Stimulated activated CD4-positive, alpha-beta T cell treated with anti-CD3 and anti-CD28 coated beads, Interleukin-4, amount 100 ng/mL, for 48 hours (primary cell): ENCODE results near the gene C17orf75.

Experiments
- DNase-seq, 2 donors: peaks; one replicate each; pipeline ENCODE4 v3.0.0-alpha.2; 2020; ENCODE audit warnings: low read depth in 2 of 2

C17orf75 gene

DNA sequence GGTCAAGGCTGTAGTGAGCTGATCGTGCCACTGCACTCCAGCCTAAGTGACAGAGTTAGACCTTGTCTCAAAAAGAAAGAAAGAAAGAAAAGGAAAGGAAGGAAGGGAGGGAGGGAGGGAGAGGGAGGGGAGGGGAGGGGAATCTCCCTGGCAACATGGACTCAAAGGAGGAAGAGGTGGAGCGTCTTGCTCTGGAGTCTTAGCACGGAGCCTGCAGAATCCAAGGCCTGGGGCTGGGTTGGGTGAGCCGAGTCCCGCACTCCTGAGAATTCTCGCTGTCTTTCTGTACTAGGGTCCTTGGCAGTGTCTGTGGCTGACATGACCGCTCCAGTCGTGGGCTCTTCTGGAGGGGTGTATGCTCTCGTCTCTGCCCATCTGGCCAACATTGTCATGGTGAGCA, 36.9 kb downstream of the C17orf75 start:
- no peak for DNase-seq

DNA sequence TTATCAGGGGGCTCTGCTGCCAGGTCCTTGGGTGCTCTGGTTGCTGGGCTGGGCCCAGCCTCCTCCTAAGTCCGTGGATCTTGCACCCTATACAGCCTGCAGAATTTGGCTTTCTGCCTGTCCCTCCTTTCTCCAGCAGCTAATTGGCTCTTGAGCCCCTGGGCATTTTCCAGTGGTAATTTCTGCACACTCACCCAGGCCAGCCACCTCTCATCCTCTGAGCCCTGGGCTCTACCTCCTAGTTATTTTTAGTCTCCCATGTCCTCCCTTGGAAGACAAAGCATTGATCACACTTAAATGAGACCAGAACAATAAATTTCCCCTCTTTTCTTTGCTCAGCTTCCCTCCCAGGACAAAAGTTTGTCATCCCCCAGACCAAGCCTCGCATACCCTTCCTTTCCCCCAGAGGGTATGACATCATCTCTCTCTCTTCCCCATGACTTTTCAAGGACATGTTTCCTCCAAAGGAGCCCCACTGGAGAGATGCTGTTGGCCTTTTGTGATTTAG, 38.1 kb downstream of the C17orf75 start:
- DNase-seq = no peak

DNA sequence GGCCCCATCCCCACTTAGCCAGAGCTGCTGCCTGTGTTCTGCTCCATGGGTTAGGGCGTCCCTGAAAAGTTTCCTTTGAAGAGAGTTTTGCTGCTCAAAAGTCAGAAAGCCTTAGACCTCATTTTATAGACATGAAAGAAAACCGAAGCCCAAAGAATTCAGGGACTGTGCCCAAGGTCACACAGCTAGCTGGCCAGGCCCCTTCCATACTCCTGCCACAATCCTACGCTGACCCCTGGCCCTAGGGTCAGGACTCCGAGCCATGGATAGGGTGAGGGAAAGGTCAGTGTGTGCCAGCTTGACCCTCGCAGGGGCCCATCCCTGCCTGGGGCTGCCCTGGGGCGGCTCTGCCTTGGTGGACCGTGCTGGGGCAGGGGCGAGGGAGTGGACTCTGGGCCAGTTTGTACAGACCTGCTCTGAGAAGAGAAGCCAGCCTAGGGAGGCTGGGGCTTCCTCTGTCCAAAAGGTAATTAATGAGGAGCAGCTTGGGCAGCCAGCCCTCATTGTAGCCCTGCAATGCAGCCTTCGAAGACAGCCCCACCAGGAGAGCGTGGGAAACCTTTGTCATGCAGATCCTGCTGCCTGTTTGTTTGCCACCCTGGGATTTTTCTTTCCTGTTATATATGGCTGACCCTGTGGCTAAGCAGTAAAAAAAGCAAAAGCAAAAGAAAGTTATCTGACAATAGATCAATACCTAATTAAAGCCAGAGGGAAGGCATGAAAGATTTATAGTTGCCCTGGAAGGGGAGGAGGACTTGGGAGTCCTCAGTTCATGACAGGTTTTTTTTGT, 38.9 kb downstream of the C17orf75 start:
- DNase-seq = no peak

DNA sequence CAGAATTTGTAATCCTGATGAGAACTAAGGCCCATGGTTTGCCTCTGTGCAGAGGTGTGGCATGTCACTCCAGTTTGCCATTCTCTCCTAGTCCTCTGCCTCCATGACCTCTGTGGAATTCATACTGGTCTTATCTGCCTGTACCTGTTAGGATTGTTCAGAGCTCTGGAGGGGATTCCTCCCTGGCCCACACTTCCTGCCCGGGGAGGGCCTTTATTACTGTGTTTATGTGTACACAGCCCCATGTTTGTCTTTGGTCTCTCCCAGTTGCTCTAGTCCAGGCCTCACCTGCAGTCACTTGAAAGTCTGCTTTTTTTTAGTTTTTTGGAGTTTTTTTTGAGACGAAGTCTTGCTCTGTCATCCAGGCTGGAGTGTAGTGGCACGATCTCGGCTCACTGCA, 39.9 kb downstream of the C17orf75 start:
- no peak for DNase-seq

DNA sequence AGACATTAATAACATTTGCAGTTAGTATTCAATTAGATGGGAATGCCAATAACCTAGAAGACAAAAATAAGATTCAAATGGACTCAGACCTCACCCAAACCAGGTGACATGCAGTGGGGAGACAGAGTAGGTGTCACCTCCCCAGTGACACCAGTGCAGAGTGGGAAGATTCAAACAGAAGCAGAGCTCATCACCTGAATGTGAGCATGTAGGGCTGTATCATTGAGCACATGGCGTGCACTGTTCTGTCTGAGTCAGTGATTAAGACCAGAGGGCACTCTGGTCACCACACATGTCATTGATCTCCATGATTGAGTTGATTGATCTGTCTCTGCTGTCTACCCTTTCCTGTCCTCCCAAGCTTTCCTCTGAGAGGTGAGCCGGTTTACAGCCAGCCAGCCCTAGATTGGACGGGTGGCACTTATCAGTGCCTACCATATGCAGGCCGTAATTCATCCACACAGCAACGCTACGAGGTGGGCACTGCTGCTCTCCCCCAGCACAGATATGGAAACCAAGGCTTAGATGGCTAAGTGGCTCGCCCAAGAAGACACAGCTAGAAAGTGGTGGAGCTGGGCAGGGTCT, 42.3 kb downstream of the C17orf75 start:
- no peak for DNase-seq

DNA sequence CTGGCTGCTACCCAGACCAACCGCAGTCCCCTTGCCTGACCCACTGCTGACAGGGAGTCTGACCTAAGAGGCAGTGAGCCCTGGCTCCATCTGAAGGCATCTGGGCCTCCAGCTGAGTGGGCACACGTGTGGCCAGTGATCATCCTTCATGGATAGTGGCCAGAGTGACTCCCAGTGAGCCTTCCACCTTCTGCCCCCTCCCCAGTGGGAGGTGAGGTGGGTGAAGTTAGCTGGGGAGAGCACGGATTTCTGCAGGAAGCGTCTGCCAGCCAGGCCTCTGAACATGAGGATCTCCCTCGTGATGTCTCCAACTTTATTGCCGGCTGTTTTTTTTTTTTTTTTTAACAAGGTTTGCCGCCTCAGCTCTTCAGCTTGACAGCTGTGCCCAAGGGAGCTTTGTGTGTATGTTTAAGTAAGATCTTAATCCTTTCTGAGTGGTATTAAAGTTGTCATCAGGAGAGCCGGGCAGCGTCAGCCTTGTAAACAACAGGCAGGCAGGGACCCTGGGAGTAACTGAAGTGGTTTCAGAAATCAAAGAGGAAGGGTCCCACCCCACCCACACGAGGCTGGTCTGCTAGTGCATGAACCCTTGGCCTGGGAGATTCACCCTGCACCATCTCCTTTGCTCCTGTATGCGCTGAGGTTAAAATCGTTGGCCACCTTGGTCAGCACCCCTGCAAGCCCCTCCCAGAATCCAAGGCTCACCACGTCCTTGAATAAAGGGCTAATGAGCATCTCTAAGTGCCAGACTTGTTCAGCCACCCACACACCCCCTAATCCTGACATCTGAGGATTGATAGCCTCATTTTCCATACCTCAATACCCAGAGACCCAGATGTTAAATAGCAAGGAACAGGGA, 43.0 kb downstream of the C17orf75 start:
- DNase-seq = no peak

DNA sequence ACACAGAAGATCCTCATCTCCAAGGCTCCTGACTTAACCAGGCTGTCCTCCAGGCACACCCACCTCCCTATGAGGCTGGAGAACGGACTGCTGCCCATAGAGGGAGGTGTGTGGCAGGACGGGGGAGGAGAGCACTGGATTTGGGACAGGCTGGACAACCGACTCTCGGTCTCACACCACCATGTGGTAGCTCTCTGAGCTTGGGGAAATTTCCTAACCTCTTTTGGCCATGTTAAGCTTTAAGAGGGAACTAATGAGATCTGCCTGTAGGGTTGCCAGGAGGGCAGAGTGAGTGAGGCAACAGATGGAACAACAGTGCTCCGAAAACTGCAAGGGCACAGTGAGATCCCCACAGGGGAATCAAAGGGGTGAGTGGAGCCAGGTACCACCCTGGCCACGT, 43.7 kb downstream of the C17orf75 start:
- DNase-seq = no peak

DNA sequence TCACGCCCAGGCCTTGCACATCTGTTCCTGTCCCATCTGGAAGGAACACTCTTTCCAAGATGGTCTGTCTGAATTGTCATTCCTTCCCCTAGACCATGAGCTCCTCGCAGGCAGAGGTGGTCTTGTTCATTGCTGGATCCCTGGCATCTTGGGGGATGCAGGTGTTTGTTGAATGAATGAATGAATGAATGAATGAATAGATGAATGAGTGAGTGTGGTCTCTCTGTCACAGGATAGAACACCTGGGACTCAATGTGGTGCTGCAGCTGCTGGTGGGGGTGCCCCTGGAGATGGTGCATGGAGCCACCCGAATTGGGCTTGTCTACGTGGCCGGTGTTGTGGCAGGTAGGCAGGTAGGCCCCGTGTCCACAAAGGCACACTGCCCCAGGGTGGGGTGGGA, 44.1 kb downstream of the C17orf75 start:
- no peak for DNase-seq

DNA sequence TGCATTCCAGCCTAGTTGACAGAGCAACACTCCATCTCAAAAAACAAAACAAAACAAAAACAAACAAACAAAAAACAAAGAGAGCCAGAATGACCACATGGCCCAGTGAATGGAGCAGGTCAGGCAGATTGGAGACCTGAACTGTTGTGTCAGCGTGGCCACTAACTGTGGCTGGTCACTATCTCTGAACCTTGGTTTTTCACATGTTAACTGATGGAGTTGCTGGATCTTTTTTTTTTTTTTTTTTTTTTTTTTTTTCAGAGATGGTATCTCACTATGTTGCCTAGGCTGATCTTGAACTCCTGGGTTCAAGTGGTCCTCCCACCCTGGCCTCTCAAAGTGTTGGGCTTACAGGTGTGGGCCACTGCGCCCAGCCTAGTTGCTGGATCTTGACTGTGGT, 44.5 kb downstream of the C17orf75 start:
- no peak for DNase-seq

DNA sequence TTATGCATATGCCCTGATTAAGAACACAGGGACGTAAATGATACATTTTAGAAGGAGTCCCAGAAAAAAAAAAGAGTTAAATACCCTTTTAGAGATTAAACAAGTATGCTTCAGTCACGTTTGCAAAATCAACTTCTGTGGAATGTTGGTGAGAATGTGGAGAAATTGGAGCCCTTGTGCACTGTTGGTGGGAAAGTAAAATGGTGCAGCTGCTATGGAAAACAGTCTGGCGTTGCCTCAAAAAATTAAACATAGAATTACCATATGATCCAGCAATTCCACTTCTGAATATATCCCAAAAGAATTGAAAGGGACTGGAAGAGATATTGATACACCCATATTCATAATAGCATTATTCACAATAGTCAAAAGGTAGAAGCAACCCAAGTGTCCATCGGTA, 49.9 kb downstream of the C17orf75 start:
- no peak for DNase-seq

DNA sequence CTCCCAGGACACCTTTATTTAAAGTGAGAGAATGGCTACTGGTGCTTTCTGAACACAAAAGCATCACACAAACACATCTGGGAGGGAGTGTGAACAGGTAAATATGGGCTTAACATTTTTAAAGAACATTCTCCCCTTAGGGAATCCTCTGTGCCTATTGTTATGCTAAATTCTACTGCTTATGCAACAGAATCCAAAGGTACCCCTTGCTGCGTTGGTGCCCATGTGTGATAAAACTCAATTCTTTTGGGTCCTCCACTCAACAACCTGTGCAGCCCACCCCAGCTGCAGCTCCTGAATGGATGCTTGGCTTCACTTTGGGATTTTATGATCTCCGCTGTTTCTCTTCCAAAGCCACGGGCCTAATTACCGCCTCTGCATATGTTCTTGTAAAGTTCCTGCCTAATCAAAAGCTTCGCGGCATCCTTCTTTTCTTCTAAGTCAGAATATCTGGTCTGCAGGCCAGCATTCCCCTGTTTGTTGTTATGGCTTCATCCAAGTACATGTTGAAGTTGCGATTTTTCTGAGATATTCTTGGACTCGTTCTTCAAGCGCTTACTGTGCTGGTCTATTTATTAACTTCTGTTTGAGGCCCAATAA, 52.4 kb downstream of the C17orf75 start:
- DNase-seq = no peak

DNA sequence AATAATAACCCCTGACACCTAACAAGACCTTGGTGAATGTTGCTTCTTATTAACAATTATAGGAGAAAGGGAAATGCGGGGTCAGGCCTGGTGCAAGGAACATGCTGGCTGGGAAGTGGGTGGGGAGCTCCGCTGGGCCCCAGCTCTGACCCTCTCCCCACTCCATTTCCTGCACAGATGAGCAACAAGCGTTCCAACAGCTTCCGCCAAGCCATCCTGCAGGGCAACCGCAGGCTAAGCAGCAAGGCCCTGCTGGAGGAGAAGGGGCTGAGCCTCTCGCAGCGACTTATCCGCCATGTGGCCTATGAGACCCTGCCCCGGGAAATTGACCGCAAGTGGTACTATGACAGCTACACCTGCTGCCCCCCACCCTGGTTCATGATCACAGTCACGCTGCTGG, 53.4 kb downstream of the C17orf75 start:
- no peak for DNase-seq

DNA sequence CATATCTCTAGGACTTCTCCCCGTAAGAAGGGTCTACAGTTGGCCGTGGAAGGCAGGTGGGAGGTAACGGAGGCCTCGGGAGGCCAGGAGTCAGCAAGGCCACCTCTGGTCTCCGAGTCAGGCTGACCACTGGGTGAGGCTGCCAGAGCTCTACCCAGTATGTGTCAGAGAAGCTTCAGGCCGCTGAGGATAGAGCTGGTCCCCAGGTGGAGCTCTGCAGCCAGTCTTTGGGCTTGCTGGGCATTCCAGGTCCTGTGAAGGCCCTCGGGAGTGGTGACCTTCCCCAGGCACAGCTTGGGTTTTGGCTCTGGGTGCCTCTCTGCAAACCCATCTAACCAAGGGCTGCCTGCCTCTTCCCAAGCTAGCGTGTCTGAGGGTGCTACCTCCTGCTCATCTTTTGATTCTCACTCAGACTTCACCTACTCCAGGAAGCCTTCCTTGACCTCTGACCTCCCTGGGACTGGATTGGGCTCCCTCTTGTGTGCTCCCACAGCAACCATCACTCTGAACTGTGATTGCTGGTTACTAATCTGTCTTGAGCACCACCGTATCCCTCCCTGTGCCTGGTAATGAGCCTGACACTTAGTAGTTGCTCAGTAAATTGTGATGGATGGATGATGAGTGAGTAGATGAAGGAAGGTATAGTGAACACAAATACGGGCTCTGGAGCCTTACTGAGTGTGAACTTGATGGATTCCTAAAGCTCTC, 54.0 kb downstream of the C17orf75 start:
- no peak for DNase-seq

DNA sequence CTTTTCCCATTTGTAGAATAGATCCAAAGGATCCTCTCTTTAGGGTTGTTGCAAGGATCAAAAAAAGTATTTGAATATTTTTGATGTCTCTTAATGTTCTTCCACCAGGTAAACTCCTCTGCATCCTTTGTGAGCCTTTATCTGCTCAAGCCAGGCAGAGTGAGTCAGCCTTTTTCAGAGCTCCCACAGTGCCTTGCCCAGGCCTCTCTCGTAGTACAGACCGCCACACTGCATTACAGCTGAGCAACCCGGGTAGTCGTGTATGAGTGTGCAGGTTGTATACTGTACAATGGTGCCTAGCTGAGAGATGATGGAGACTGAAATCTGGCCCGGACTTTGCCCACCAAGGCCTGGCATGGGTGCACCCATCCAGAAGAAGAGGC, 55.5 kb downstream of the C17orf75 start:
- no peak for DNase-seq

DNA sequence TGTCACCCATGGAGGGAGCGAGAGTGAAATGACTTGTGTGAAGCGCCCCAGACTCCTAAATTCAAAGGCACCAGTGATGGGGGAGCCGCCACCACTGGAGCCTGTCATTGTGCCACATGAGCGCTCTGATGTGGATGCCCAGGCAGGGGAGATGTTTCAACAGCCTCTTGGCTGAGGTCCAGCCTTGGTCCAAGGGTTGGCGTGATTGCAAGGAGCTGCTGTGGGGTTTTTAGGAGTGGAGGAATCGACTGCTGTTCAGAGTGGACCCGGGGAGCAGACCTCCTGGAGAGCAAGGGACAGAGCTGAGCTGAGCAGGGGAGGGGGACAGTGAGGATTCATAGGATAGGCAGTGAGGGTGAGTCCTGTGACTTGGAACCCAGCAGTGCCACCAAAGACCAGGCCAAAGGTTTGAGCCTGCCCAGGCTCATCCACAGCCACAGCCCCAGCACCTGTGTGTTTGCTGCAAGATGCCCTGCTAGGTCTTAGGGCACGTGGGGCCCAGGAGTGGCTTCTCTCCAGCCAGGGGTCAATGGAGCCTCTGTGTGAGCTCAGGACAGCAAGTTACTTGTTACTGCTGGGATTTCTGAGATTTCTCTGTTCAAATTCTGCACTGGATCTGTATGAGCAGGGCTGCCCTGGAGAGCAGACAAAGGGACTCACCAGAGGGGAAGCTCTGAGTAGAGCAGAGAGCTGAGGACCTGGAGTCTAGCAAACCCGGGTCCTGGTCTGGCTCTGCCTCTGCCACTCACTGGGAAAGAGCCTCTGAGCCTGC, 56.0 kb downstream of the C17orf75 start:
- DNase-seq = no peak

DNA sequence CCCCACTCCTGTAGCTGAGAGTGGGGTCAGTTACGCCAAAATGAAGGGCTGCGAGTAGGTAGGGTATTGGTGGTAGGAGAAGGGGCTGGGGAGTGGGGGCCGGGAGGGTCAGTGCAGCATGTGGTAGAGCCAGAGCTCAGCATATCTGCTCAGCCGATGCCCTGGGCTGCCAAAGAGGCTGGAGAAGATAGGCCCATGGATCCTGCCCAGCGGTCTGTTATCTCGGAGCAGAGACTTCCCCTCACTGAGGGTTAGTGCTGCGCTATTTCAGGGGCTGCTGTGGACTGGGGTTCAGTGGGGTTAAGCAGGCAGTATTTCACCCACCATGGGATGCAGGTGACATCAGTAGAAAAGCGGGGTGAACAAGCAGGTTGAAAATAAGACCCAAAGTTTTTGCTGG, 56.7 kb downstream of the C17orf75 start:
- DNase-seq = no peak

DNA sequence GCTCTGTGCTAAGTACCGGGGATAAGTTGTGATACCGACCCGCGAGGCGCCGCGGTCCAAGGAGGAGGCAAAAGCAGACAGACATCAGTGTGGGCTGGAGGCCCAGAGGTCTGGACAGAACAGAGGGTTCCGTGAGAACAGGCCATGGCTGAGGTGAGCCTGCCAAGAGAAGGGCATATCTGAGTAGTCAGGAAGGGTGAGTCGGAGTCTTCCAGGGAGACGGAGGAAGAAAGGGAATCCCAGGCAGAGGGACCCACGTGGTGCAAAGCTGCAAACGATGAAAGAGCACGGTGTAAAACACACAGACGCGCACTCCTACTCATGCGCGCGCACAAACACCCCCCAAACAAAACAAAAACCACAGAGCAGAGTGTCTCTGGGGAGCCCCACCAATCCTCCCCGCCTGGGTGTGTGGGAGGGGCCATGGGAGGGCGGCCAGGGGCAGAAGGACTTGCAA, 58.2 kb downstream of the C17orf75 start:
- no peak for DNase-seq

DNA sequence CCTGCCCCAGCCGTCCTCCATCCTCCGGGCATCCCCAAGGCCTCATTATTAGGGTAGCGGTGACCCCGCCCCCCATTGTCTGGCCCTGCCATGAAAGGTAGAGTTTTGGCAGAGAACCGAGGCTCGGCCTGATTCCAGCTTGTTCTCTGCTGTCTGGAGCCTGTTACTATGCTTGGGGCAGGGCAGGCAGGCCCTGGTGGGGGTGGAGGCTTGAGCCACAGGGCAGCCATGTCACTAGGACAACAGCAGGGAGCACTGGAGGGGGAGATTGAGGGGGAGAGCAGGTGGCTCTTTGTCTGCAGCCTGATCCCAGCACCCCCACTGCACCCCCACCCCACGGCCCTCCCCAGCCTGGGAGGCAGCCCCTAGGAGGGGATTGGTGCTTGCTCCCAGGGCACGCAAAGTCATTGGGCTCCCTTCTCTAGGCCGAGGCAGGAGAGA, 60.9 kb downstream of the C17orf75 start:
- DNase-seq = no peak

DNA sequence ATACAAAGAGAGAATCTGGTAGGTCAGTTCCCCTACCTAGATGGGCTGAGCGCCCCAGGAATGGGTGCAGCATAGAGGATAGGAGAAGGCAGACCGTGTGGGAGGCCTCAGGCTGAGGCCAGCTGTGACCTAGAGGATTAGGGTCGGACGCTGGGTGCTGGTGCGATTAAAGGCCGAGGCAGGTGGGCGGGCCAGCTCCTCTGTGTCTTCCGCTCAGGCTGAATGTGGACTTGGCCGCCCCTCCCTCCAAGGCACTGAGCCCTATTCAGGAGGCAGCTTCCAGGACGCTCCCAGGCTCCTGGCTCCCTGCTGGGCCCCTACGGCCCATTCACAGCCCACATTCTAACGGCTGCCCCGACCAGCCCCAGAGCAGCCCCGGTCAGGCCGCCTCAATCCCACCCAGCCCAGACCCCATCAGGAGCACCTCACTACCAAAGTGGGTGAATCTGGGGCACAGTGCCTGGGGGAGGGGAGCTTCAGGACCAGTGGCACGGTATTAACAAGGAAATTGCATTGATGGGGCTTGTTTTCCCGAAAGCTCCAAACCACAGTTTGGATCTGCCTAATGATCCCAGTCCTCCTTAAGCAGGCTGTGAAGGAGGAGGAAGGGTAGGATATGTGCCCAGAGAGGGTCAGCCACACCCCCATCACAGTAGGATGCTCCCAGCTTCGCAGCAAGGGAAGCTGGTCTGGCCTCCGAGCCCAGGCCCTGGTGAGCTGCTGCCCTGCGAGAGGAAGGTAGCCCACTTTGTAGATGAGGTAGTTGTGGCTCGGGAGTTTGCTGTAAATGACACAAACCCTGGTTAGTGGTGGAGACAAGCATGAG, 61.9 kb downstream of the C17orf75 start:
- DNase-seq = no peak

DNA sequence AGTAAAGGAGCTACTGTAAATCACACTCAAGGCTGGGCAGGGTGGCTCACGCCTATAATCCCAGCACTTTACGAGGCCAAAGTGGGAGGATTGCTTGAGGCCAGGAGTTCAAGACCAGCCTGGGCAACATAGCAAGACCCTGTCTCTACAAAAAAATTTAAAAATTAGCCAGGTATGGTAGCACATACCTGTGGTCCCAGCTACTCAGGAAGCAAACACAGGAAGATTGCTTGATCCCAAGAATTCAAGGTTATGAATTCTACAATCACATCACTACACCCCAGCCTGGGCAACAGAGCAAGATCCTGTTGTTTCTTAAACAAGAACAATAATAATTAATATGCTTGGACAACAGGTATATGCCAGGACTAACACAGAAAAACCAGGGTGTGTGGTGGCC, 63.2 kb downstream of the C17orf75 start:
- no peak for DNase-seq
